Ovary (tissue), 9 donors: ENCODE data around the gene ATXN10. TPM values are rescaled to one million over a fixed set of nuclear protein-coding genes. Genes with fewer than 3 reads are reported as not detected.

ENCODE experiments used
- DNase-seq, 5 donors: peaks; one replicate each; pipeline ENCODE4 v3.0.0-alpha.2; 2019 to 2020
- H3K27ac ChIP-seq, 2 donors: fragments of 200-600 bp; one replicate each; pipeline versions ENCODE4 v1.5.1 to v1.8.0; 2019 to 2022
- H3K27me3 ChIP-seq: fragments of 200-600 bp; one replicate; pipeline ENCODE4 v1.8.0; 2022
- H3K36me3 ChIP-seq: fragments of 200-600 bp; sonication (generic); one replicate; pipeline ENCODE4 v1.5.1; 2019
- H3K4me1 ChIP-seq: one replicate; pipeline ENCODE4 v1.8.1; 2013; ENCODE audit warnings: mild to moderate bottlenecking, moderate library complexity; ENCODE audit not compliant: insufficient read depth
- H3K4me3 ChIP-seq: fragments of 200-600 bp; sonication (generic); one replicate; pipeline ENCODE4 v1.5.1; 2017
- H3K9me3 ChIP-seq, 2 donors: fragments of 200-600 bp in 1 of 2; sonication (generic) in 1 of 2; one replicate each; pipeline versions ENCODE4 v1.5.1 to v1.8.1; 2013 to 2019; ENCODE audit warnings: mild to moderate bottlenecking in 1 of 2, moderate library complexity in 1 of 2
- CTCF ChIP-seq, 3 donors: fragments of 450-650 bp in 2 of 3; fragments of 200-600 bp in 1 of 3; IDR thresholded peaks; one replicate each; pipeline versions ENCODE4 v1.5.1 to v1.8.0; 2016 to 2022; ENCODE audit warnings: antibody characterized with exemption in 3 of 3, mild to moderate bottlenecking in 1 of 3
- EP300 ChIP-seq: sonication (generic); formaldehyde crosslinking; IDR thresholded peaks from one replicate; pipeline ENCODE4 v1.6.1; 2017; ENCODE audit warnings: antibody characterized with exemption
- POLR2A ChIP-seq: fragments of 450-650 bp; IDR thresholded peaks from one replicate; pipeline ENCODE4 v1.6.1; 2017; ENCODE audit warnings: antibody characterized with exemption, mild to moderate bottlenecking, moderate library complexity
- WGBS, 3 donors: extraction: QIAGEN DNeasy Blood & Tissue Kit in 1 of 3; methylation state at CpG; one replicate each; pipeline versions ENCODE4 v1.1.5 to v1.1.7; 2013 to 2017; 5-methylcytosine and 5-hydroxymethylcytosine counted together
- intact Hi-C, 4 donors: fragments of 100-400 bp; cut with DNase I; formaldehyde crosslinking; loops; one replicate each; pipeline versions ENCODE4 v1.11.0 to v1.15.1; 2022 to 2023
- polyA plus RNA-seq, 2 donors: library from polyadenylated mRNA; stranded (reverse); fragments of 200-250 nt in 1 of 2; fragments of 350-450 nt in 1 of 2; fragmentation: Illumina TruSeq in 1 of 2; extraction: RNeasy Lipid Tissue Mini Kit (QIAGEN cat#74804) in 1 of 2; gene quantifications; one replicate each; pipeline ENCODE4 v1.2.3, GENCODE V29; 2013 to 2014
- total RNA-seq, 7 donors: library from RNA; depleted of rRNA in 2 of 7; stranded (reverse); fragments of >200 nt in 2 of 7; fragmentation: NEBNext Ultra II Directional in 3 of 7; extraction: Animal tissue kit (Norgen Biotek cat#: 25700) in 3 of 7; gene quantifications; one replicate each; pipeline versions ENCODE4 v1.1.0 to v1.2.4, GENCODE V29; 2016 to 2023
- donor health status: DM: no; HTN: no; CAD: no; lungs with moderate emphysema.
- donor health status: DM: no; HTN: no; CAD: no.
- donor health status: Bipolar disorder and iron deficiency.
- donor health status: DM: yes; HTN: yes; CAD: no.
- donor health status: DM: no; HTN: no; CAD: no.
- donor health status: DM: yes; HTN: yes; CAD: no.

Gene ATXN10
- total and polyA plus RNA-seq, 9 donors, result 77.4 to 241 (median 175) TPM

GRCh38 chr22:45757068-45757467 is 85.4 kb downstream of the ATXN10 start:
- H3K9me3 ChIP-seq, result no peaks in the 10 kb centered on the region
- TF ChIP-seq EP300 (no peak), CTCF (IDR thresholded peaks at IDR 0.05) (peak in 1 of 3 donors; percentile 17)
- WGBS, 3 donors, result 4 to 15% (median 12%) methylated on average over 14 of the region's 14 CpGs
- no peaks in the 10 kb centered on the region for H3K36me3 ChIP-seq
- peaks cover 5% of the 10 kb centered on the region for H3K4me1 ChIP-seq
- no peak overlapping the region for H3K27ac ChIP-seq
- peak; percentile 50 to 71 (median 55) for DNase-seq
- H3K4me3 ChIP-seq, result no peak overlapping the region
- no peaks in the 10 kb centered on the region for H3K27me3 ChIP-seq
- intact Hi-C loops, result no loop called here

GRCh38 chr22:45757936-45758335 is 86.3 kb downstream of the ATXN10 start:
- H3K27ac ChIP-seq, result no peak overlapping the region
- 87 to 92% (median 91%) methylated on average over 11 of the region's 11 CpGs for WGBS, 3 donors
- intact Hi-C loops, result no loop called here
- H3K27me3 ChIP-seq, result no peaks in the 10 kb centered on the region
- peaks cover 5% of the 10 kb centered on the region for H3K4me1 ChIP-seq
- H3K36me3 ChIP-seq, result no peaks in the 10 kb centered on the region
- no peaks in the 10 kb centered on the region for H3K9me3 ChIP-seq
- DNase-seq, result no peak
- H3K4me3 ChIP-seq, result no peak overlapping the region
- TF ChIP-seq EP300 (no peak), POLR2A (no peak), CTCF (IDR thresholded peaks at IDR 0.05) (no peak)

GRCh38 chr22:45758603-45759002 is 87.0 kb downstream of the ATXN10 start:
- Histone ChIP-seq H3K9me3 (no peaks in the 10 kb centered on the region), H3K36me3 (no peaks in the 10 kb centered on the region), H3K4me3 (no peak overlapping the region), H3K27ac (no peak overlapping the region), H3K4me1 (peaks cover 5% of the 10 kb centered on the region), H3K27me3 (no peaks in the 10 kb centered on the region)
- intact Hi-C loops, result no loop called here
- DNase-seq, result no peak
- no peak for TF ChIP-seq POLR2A
- no peak for TF ChIP-seq CTCF (IDR thresholded peaks at IDR 0.05)
- no peak for TF ChIP-seq EP300
- 68 to 74% (median 71%) methylated on average over 7 of the region's 7 CpGs for WGBS, 3 donors

- intact Hi-C loops, result no loop called here
- TF ChIP-seq EP300 (no peak), POLR2A (no peak), CTCF (IDR thresholded peaks at IDR 0.05) (no peak)
- Histone ChIP-seq H3K9me3 (no peaks in the 10 kb centered on the region), H3K4me3 (no peak overlapping the region), H3K4me1 (peaks cover 2% of the 10 kb centered on the region), H3K27ac (no peak overlapping the region), H3K36me3 (no peaks in the 10 kb centered on the region), H3K27me3 (no peaks in the 10 kb centered on the region)
- DNase-seq, result no peak
- 76 to 85% (median 78%) methylated on average over 2 of the region's 2 CpGs for WGBS, 3 donors
These were observed 89.0 kb downstream of the ATXN10 start for GRCh38 chr22:45760682-45761081.
